ENCODE measurements around the gene IQCE. TPM values are rescaled to one million over a fixed set of nuclear protein-coding genes. Genes with fewer than 3 reads are reported as not detected.
"Not testable (repeated sequence)": the region's sequence is repeated elsewhere in the genome, so short reads cannot be mapped to it uniquely, and the experiment has no call there.

IQCE gene
- total RNA-seq, 1 experiment from 2014 or later: 22.3 TPM

DNA sequence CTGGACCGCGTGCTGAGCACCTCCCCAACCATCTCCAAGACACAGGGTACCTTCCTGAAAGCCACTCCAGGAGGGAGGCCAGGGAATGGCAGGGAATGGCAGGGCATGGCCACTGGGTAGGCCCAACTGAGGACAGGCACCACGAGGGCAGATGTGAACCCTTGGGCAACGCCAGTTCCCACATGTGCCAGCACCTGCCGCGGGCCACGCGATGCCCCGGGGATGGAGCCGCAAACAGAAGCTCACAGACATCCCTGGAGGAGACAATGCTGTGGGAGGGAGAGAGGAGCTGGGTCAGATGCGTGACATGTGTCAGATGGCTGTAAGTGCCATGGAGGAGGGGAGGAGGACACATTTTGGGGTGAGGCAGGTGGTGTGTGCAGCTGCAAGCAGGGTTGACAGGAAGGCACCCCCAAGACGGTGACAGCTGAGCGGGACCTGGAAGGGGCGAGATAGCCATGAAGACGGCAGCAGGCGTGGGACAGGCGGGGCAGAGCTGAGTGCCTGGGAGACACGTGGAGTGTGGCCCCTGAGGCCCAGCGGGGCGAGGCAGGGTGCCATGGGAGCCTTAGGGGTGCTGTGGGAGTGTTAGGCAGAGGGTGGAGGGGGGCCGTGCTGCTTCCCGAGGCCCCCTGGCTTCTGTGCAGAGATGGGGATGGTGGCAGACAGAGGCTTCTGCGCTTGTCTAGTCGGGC, 27.7 kb downstream of the IQCE start:
- DNase-seq (ENCODE audit: low read depth, low spot score): no peak
- in situ Hi-C loops (cut with HindIII; ENCODE audit: low pct_unique_long_range_greater_than_20kb, low sequenced_read_pairs): no loop called here

- in situ Hi-C loops (cut with HindIII; ENCODE audit: low pct_unique_long_range_greater_than_20kb, low sequenced_read_pairs): no loop called here
Measured at GRCh38 chr7:2587134-2587533, 28.4 kb downstream of the IQCE start.

GRCh38 chr7:2587778-2588177, 29.0 kb downstream of the IQCE start:
- in situ Hi-C loops (cut with HindIII; ENCODE audit: low pct_unique_long_range_greater_than_20kb, low sequenced_read_pairs): no loop called here
- DNase-seq (ENCODE audit: low read depth, low spot score): no peak

More at GRCh38 chr7:2587134-2587533, 28.4 kb downstream of the IQCE start:
- DNase-seq (ENCODE audit: low read depth, low spot score): no peak

DNA sequence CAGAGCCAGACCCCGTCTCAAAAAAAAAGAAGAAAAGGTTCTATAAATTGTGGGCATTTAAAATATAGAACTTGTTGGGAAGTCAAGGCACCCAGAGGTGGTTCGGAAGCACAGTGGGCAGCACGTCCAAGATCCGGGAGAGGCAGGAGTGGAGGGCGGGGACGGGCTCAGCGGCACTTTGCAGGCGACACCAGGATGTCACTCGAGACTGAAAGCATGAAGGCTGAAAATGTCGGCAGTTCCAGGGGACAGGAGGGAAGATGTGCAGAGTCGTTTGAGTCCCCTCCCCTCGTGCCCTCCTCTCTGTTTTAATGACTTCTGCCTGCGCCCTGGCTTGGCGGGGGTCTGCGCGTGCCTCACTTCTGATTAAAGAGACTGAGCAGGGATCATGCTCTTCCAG, 30.6 kb downstream of the IQCE start:
- DNase-seq (ENCODE audit: low read depth, low spot score): no peak
- in situ Hi-C loops (cut with HindIII; ENCODE audit: low pct_unique_long_range_greater_than_20kb, low sequenced_read_pairs): no loop called here

- in situ Hi-C loops (cut with HindIII; ENCODE audit: low pct_unique_long_range_greater_than_20kb, low sequenced_read_pairs); DNase-seq (ENCODE audit: low read depth, low spot score): not testable (repeated sequence)
Measured at GRCh38 chr7:2589941-2590340, 31.2 kb downstream of the IQCE start.

DNA sequence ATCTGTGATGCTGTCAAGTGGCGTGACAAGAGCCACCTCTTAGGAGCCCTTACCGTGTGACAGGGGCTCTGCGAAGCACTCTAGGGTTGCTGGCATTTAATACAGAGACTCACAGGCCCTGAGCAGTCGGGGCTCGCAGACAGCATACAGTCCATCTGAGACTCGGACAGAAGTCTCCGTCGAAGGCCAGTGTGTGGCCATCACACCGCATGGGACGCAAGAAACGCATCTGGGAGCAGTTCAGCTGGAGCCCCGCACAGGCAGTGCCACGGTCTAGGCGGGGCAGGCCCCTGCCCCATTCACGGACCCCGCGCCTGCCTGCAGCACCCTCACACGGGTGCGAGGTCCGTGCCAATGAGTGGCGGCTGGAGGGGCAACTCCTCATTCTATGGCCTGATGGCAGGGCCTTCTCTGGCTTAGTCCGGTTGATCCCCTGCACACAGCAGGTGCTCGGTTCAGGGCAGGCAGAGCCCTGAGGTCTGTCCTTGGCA, 33.6 kb downstream of the IQCE start:
- in situ Hi-C loops (cut with HindIII; ENCODE audit: low pct_unique_long_range_greater_than_20kb, low sequenced_read_pairs): no loop called here
- no peak for DNase-seq (ENCODE audit: low read depth, low spot score)

- no peak for DNase-seq (ENCODE audit: low read depth, low spot score)
- in situ Hi-C loops (cut with HindIII; ENCODE audit: low pct_unique_long_range_greater_than_20kb, low sequenced_read_pairs): no loop called here
Measured at GRCh38 chr7:2593036-2593727, 34.4 kb downstream of the IQCE start.

- DNase-seq (ENCODE audit: low read depth, low spot score): no peak
- in situ Hi-C loops (cut with HindIII; ENCODE audit: low pct_unique_long_range_greater_than_20kb, low sequenced_read_pairs): no loop called here
Measured at GRCh38 chr7:2594599-2594998, 35.8 kb downstream of the IQCE start.

- DNase-seq (ENCODE audit: low read depth, low spot score): no peak
- in situ Hi-C loops (cut with HindIII; ENCODE audit: low pct_unique_long_range_greater_than_20kb, low sequenced_read_pairs): no loop called here
Measured at GRCh38 chr7:2595258-2595860, 36.6 kb downstream of the IQCE start.

DNA sequence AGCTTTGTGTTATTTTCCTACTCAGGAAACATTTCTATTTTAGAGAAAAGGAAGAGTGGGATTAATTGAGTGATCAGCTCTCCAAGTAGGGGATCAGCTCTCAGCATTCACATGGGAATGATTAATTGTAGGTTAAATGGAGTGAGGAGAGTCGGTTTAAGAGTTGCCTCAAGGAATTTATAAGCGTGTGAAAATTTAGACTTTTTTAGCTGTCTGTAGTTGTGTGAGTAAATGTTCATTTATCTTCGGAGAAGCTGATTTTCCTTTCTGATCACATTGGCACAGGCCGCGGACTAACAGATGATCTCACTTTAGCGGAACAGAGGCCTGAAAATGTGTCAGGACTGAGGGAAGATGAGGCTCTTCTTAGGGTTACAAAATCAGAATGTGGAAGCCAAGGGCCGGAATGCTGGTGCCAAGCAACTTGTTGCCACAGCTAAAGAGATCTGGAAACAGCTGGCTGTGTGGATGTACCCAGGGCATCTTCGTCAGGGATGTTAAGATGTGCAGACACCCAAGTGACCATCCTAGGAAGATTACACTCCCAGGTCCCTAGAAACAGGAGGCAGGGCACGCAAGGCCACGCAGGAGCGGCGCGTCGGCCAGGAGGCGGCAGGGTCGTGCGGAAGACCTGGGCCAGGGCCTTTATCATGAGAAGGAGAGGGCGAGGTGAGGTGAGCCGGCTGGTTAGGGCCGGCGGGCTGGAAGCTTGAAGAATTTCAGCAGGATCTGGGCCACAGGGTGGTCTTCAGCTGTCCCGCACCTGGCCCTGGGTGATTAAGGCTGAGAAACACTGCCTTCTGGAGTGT, 37.9 kb downstream of the IQCE start:
- no peak for DNase-seq (ENCODE audit: low read depth, low spot score)
- in situ Hi-C loops (cut with HindIII; ENCODE audit: low pct_unique_long_range_greater_than_20kb, low sequenced_read_pairs): no loop called here

DNA sequence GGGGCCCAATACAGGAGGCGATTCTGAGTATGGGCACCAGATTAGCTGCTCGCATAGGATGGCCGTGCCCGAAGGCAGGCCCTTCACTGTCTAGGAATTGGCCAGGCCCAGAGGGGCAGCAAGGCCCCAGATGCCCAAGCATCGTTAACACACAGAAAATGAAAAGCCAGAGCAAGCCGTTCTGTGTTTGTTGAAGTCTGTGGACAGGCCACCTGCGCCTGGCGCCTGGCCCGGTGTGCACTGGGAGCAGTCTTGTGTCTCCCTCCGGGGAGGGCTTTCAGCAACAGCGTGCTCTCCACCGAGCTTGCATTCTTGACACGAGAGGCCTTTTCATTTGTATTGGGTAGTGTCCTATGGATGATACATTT, 38.5 kb downstream of the IQCE start:
- DNase-seq (ENCODE audit: low read depth, low spot score): no peak
- in situ Hi-C loops (cut with HindIII; ENCODE audit: low pct_unique_long_range_greater_than_20kb, low sequenced_read_pairs): no loop called here

DNA sequence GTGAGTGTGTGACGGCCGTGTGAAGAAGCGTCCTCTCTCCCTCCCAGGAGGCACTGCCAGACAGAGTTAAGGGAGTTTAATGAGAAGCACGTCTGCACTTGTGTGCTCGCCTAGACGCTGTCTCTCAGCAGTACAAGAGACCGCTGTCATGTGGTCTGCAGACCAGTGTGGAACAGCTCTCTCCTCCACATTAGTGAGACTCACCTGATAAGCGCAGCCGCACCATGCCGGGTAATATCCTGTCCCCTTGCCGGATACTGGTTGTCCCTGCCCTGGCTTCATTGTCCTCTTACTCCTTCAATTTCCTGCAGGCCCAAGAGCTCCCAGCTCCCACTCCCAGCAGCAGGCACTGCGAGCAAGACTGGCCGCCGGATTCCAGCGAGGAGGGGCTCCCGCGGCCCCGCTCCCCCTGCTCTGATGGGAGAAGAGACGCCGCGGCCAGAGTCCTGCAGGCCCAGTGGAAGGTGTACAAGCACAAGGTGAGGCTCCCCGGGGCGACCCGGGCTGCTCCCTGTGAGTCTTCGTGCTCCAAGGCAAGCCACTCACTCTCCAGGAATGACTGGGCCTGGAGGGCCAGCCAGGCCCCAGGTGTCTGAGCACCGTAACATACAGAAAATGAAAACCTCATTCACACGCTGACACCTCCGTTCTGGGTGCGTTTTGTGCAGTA, 39.5 kb downstream of the IQCE start:
- in situ Hi-C loops (cut with HindIII; ENCODE audit: low pct_unique_long_range_greater_than_20kb, low sequenced_read_pairs): no loop called here
- DNase-seq (ENCODE audit: low read depth, low spot score): no peak

DNA sequence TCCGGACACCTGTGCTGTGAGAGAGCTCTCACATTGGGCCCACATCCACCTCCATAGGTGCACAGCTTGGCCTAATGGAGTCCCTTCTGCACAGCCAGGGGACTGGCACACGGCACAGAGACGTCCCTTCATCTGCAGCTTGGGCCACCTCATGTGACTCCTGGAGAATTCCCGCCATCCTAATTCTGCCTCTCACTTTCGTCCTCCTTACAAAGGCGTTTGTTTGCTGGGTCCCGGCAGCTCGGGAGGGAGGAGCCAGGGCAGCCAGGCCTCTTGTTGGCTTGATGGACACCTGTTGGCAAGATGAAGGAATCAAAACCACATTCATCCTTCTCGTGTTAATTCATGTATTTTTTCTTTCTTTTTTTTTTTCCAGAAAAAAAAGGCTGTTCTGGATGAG, 42.3 kb downstream of the IQCE start:
- in situ Hi-C loops (cut with HindIII; ENCODE audit: low pct_unique_long_range_greater_than_20kb, low sequenced_read_pairs): no loop called here

GRCh38 chr7:2601907-2602306, 43.1 kb downstream of the IQCE start:
- in situ Hi-C loops (cut with HindIII; ENCODE audit: low pct_unique_long_range_greater_than_20kb, low sequenced_read_pairs): no loop called here
- DNase-seq (ENCODE audit: low read depth, low spot score): no peak

More for the DNA sequence above, 42.3 kb downstream of the IQCE start:
- peak; percentile 92 for DNase-seq (ENCODE audit: low read depth, low spot score)

DNA sequence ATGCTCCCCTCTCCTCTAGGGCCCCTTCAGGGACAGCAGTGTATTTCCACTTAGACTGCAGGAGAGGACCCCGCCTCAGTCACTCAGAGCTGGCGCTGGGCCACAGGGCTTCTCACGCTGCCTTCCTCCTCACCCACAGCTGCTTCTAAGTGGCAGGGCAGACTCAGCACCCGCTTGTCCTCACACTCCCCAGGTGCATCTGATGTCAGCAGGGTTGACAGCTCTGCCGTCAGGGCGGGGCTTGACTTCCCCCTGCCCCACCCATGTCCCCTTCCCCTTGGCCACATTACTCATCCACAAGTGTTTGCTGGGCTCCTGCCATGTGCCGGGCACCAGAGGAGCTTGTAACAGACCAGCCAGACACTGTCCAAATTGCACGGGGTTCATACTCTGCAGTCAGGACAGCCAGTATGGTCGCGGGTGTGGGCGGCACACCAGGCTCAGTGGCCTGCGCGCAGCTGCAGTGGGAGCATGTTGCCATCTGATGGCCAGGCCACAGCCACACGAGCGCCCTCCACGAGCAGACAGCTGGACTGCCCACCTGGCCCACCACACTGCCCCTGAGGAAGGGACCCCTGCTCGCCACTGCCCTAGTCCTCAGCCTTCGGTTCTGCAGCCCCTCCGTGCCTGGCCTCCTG, 43.7 kb downstream of the IQCE start:
- no peak for DNase-seq (ENCODE audit: low read depth, low spot score)
- in situ Hi-C loops (cut with HindIII; ENCODE audit: low pct_unique_long_range_greater_than_20kb, low sequenced_read_pairs): no loop called here

- in situ Hi-C loops (cut with HindIII; ENCODE audit: low pct_unique_long_range_greater_than_20kb, low sequenced_read_pairs): no loop called here
- DNase-seq (ENCODE audit: low read depth, low spot score): no peak
Measured at GRCh38 chr7:2603044-2603965, 44.5 kb downstream of the IQCE start.

Measured in SK-MEL-5 (cell line).